Measurements from ENCODE around the gene CNNM1. TPM values are rescaled to one million over a fixed set of nuclear protein-coding genes. Genes with fewer than 3 reads are reported as not detected.
A peak's percentile ranks its signal among the peaks of the same experiment; 100 is the strongest.

Gene CNNM1
- total RNA-seq, 4 donors from 2014 or later, result 0.88 to 1.7 (median 1.5) TPM; not detected in 1

- Histone ChIP-seq H3K9me3 (no peaks in the 10 kb centered on the region), H3K27ac (no peak overlapping the region), H3K27me3 (no peaks in the 10 kb centered on the region), H3K4me1 (no peaks in the 10 kb centered on the region), H3K36me3 (no peaks in the 10 kb centered on the region), H3K4me3 (no peak overlapping the region)
- TF ChIP-seq POLR2A (IDR thresholded peaks at IDR 0.05) (no peak), CTCF (IDR thresholded peaks at IDR 0.05) (no peak)
- intact Hi-C loops (cut with DNase I; ENCODE audit: low total_unique reads), result no loop called here
- DNase-seq, result no peak
These were observed 37.5 kb downstream of the CNNM1 start for GRCh38 chr10:99366666-99367065.

GRCh38 chr10:99368646-99369045 is 39.5 kb downstream of the CNNM1 start:
- Histone ChIP-seq H3K27me3 (no peaks in the 10 kb centered on the region), H3K36me3 (no peaks in the 10 kb centered on the region), H3K4me1 (no peaks in the 10 kb centered on the region), H3K4me3 (no peak overlapping the region), H3K27ac (no peak overlapping the region), H3K9me3 (no peaks in the 10 kb centered on the region)
- TF ChIP-seq CTCF (IDR thresholded peaks at IDR 0.05), result no peak
- intact Hi-C loops (cut with DNase I; ENCODE audit: low total_unique reads), result no loop called here
- no peak for DNase-seq

GRCh38 chr10:99369126-99369525 is 40.0 kb downstream of the CNNM1 start:
- H3K27ac ChIP-seq, result no peak overlapping the region
- H3K36me3 ChIP-seq, result no peaks in the 10 kb centered on the region
- no peaks in the 10 kb centered on the region for H3K27me3 ChIP-seq
- no peaks in the 10 kb centered on the region for H3K4me1 ChIP-seq
- DNase-seq, result no peak
- no peak overlapping the region for H3K4me3 ChIP-seq
- no peaks in the 10 kb centered on the region for H3K9me3 ChIP-seq
- TF ChIP-seq POLR2A (IDR thresholded peaks at IDR 0.05) (no peak), CTCF (IDR thresholded peaks at IDR 0.05) (no peak)
- intact Hi-C loops (cut with DNase I; ENCODE audit: low total_unique reads), result no loop called here

- Histone ChIP-seq H3K4me1 (no peaks in the 10 kb centered on the region), H3K4me3 (no peak overlapping the region), H3K27me3 (no peaks in the 10 kb centered on the region), H3K9me3 (no peaks in the 10 kb centered on the region), H3K27ac (no peak overlapping the region), H3K36me3 (no peaks in the 10 kb centered on the region)
- no peak for DNase-seq
- TF ChIP-seq CTCF (IDR thresholded peaks at IDR 0.05) (no peak), POLR2A (IDR thresholded peaks at IDR 0.05) (no peak)
- intact Hi-C loops (cut with DNase I; ENCODE audit: low total_unique reads), result no loop called here
These were observed 40.4 kb downstream of the CNNM1 start for GRCh38 chr10:99369551-99369950.

- TF ChIP-seq CTCF (IDR thresholded peaks at IDR 0.05), result peak in 1 of 4 experiments; percentile 13
- no peak for TF ChIP-seq POLR2A (IDR thresholded peaks at IDR 0.05)
- no peaks in the 10 kb centered on the region for H3K9me3 ChIP-seq
- DNase-seq, result no peak
- H3K36me3 ChIP-seq, result no peaks in the 10 kb centered on the region
- H3K27ac ChIP-seq, result no peak overlapping the region
- no peaks in the 10 kb centered on the region for H3K4me1 ChIP-seq
- H3K4me3 ChIP-seq, result no peak overlapping the region
- no peaks in the 10 kb centered on the region for H3K27me3 ChIP-seq
- intact Hi-C loops (cut with DNase I; ENCODE audit: low total_unique reads), result no loop called here
These were observed 41.8 kb downstream of the CNNM1 start for GRCh38 chr10:99370993-99371392.

Data from uterus (tissue), 4 donors.